Activated CD8-positive, alpha-beta memory T cell treated with anti-CD3 and anti-CD28 coated beads for 48 hours (primary cell): ENCODE results near the gene EXOC6.

Source experiments
- DNase-seq, 3 experiments: peaks; one replicate each; pipeline ENCODE4 v3.0.0-alpha.2; 2020; ENCODE audit warnings: low read depth in 2 of 3, low spot score in 2 of 3

Gene EXOC6

GRCh38 chr10:92999191-92999590, 150.9 kb downstream of the EXOC6 start:
- no peak for DNase-seq

- no peak for DNase-seq
These were observed 158.2 kb downstream of the EXOC6 start for GRCh38 chr10:93006435-93007039.

GRCh38 chr10:93015722-93016121, 167.4 kb downstream of the EXOC6 start:
- no peak for DNase-seq

- no peak for DNase-seq
These were observed 174.8 kb downstream of the EXOC6 start for GRCh38 chr10:93023013-93023650.

- DNase-seq, result no peak
These were observed 177.8 kb downstream of the EXOC6 start for GRCh38 chr10:93026072-93026471.

GRCh38 chr10:93027508-93027907, 179.2 kb downstream of the EXOC6 start:
- no peak for DNase-seq

GRCh38 chr10:93028883-93029282, 180.6 kb downstream of the EXOC6 start:
- DNase-seq, result no peak

GRCh38 chr10:93030409-93030808, 182.1 kb downstream of the EXOC6 start:
- no peak for DNase-seq

GRCh38 chr10:93032105-93032808, 183.9 kb downstream of the EXOC6 start:
- DNase-seq, result no peak

- DNase-seq, result no peak
These were observed 184.5 kb downstream of the EXOC6 start for GRCh38 chr10:93032809-93033137.

GRCh38 chr10:93034426-93034825, 186.1 kb downstream of the EXOC6 start:
- no peak for DNase-seq

- DNase-seq, result no peak
These were observed 190.8 kb downstream of the EXOC6 start for GRCh38 chr10:93039110-93039509.

- DNase-seq, result no peak
These were observed 191.4 kb downstream of the EXOC6 start for GRCh38 chr10:93039721-93040120.

GRCh38 chr10:93054486-93054885, 206.2 kb downstream of the EXOC6 start:
- no peak for DNase-seq

GRCh38 chr10:93058139-93058538, 209.8 kb downstream of the EXOC6 start:
- DNase-seq, result no peak

GRCh38 chr10:93059975-93060886, 211.9 kb downstream of the EXOC6 start, which contains the start of gene CYP26C1:
Gene CYP26C1, plus strand, starts transcription at chr10:93060798. Its CDS starts 466 bp downstream, at chr10:93061264.
- DNase-seq, result no peak

GRCh38 chr10:93060887-93061593, 212.7 kb downstream of the EXOC6 start:
- no peak for DNase-seq

GRCh38 chr10:93061594-93062513, 213.5 kb downstream of the EXOC6 start:
- DNase-seq, result no peak

GRCh38 chr10:93062514-93063143, 214.3 kb downstream of the EXOC6 start:
- DNase-seq, result no peak
